ENCODE data around the gene ADRM1.

The ADRM1 gene

GRCh38 chr20:62307226-62308101 lies 4.7 kb downstream of the ADRM1 start:
- no peaks in the 10 kb centered on the region for H3K9me3 ChIP-seq (ENCODE audit: insufficient read depth, low read length)
- peaks cover 26% of the 10 kb centered on the region for H3K4me1 ChIP-seq (ENCODE audit: insufficient read depth, insufficient read length)
- H3K27me3 ChIP-seq (ENCODE audit: insufficient read depth, insufficient read length) = no peaks in the 10 kb centered on the region
- no peak overlapping the region for H3K4me3 ChIP-seq (ENCODE audit: insufficient read length, low read depth)
- no peak for TF ChIP-seq YY1 (IDR thresholded peaks at IDR 0.05; ENCODE audit: insufficient read depth, insufficient read length)
- no peak for TF ChIP-seq ZNF274 (IDR thresholded peaks at IDR 0.05; ENCODE audit: low read depth, low read length)
- TF ChIP-seq SUZ12 (IDR thresholded peaks at IDR 0.05; ENCODE audit: extremely low read depth, insufficient read depth, insufficient read length) = no peak
- peaks cover 90% of the 10 kb centered on the region for H3K36me3 ChIP-seq (ENCODE audit: insufficient read depth, insufficient read length, low read length)
- H3K9ac ChIP-seq (ENCODE audit: insufficient read length, low read depth) = no peak overlapping the region
- no peak for DNase-seq (ENCODE audit: low read depth, low spot score)

GRCh38 chr20:62308102-62308822 lies 5.5 kb downstream of the ADRM1 start:
- Histone ChIP-seq H3K4me3 (ENCODE audit: insufficient read length, low read depth) (no peak overlapping the region), H3K9me3 (ENCODE audit: insufficient read depth, low read length) (no peaks in the 10 kb centered on the region), H3K9ac (ENCODE audit: insufficient read length, low read depth) (no peak overlapping the region), H3K36me3 (ENCODE audit: insufficient read depth, insufficient read length, low read length) (peaks cover 98% of the 10 kb centered on the region), H3K27me3 (ENCODE audit: insufficient read depth, insufficient read length) (no peaks in the 10 kb centered on the region), H3K4me1 (ENCODE audit: insufficient read depth, insufficient read length) (peaks cover 26% of the 10 kb centered on the region)
- TF ChIP-seq SUZ12 (IDR thresholded peaks at IDR 0.05; ENCODE audit: extremely low read depth, insufficient read depth, insufficient read length) = no peak
- no peak for TF ChIP-seq YY1 (IDR thresholded peaks at IDR 0.05; ENCODE audit: insufficient read depth, insufficient read length)
- TF ChIP-seq ZNF274 (IDR thresholded peaks at IDR 0.05; ENCODE audit: low read depth, low read length) = no peak
- no peak for DNase-seq (ENCODE audit: low read depth, low spot score)

GRCh38 chr20:62309198-62309944 lies 6.6 kb downstream of the ADRM1 start:
- Histone ChIP-seq H3K9ac (ENCODE audit: insufficient read length, low read depth) (no peak overlapping the region), H3K36me3 (ENCODE audit: insufficient read depth, insufficient read length, low read length) (peaks cover 98% of the 10 kb centered on the region), H3K27me3 (ENCODE audit: insufficient read depth, insufficient read length) (no peaks in the 10 kb centered on the region), H3K4me3 (ENCODE audit: insufficient read length, low read depth) (no peak overlapping the region), H3K9me3 (ENCODE audit: insufficient read depth, low read length) (no peaks in the 10 kb centered on the region), H3K4me1 (ENCODE audit: insufficient read depth, insufficient read length) (peaks cover 20% of the 10 kb centered on the region)
- no peak for DNase-seq (ENCODE audit: low read depth, low spot score)
- TF ChIP-seq YY1 (IDR thresholded peaks at IDR 0.05; ENCODE audit: insufficient read depth, insufficient read length) = no peak
- no peak for TF ChIP-seq ZNF274 (IDR thresholded peaks at IDR 0.05; ENCODE audit: low read depth, low read length)
- no peak for TF ChIP-seq SUZ12 (IDR thresholded peaks at IDR 0.05; ENCODE audit: extremely low read depth, insufficient read depth, insufficient read length)

GRCh38 chr20:62309947-62310756 lies 7.4 kb downstream of the ADRM1 start:
- H3K27me3 ChIP-seq (ENCODE audit: insufficient read depth, insufficient read length) = no peaks in the 10 kb centered on the region
- peaks cover 98% of the 10 kb centered on the region for H3K36me3 ChIP-seq (ENCODE audit: insufficient read depth, insufficient read length, low read length)
- no peaks in the 10 kb centered on the region for H3K9me3 ChIP-seq (ENCODE audit: insufficient read depth, low read length)
- DNase-seq (ENCODE audit: low read depth, low spot score) = no peak
- H3K4me3 ChIP-seq (ENCODE audit: insufficient read length, low read depth) = no peak overlapping the region
- no peak overlapping the region for H3K9ac ChIP-seq (ENCODE audit: insufficient read length, low read depth)
- peaks cover 13% of the 10 kb centered on the region for H3K4me1 ChIP-seq (ENCODE audit: insufficient read depth, insufficient read length)
- no peak for TF ChIP-seq ZNF274 (IDR thresholded peaks at IDR 0.05; ENCODE audit: low read depth, low read length)
- TF ChIP-seq YY1 (IDR thresholded peaks at IDR 0.05; ENCODE audit: insufficient read depth, insufficient read length) = no peak
- TF ChIP-seq SUZ12 (IDR thresholded peaks at IDR 0.05; ENCODE audit: extremely low read depth, insufficient read depth, insufficient read length) = no peak

- no peak for DNase-seq (ENCODE audit: low read depth, low spot score)
- H3K4me3 ChIP-seq (ENCODE audit: insufficient read length, low read depth) = no peak overlapping the region
- TF ChIP-seq ZNF274 (IDR thresholded peaks at IDR 0.05; ENCODE audit: low read depth, low read length) (no peak), SUZ12 (IDR thresholded peaks at IDR 0.05; ENCODE audit: extremely low read depth, insufficient read depth, insufficient read length) (no peak), YY1 (IDR thresholded peaks at IDR 0.05; ENCODE audit: insufficient read depth, insufficient read length) (no peak)
- no peaks in the 10 kb centered on the region for H3K9me3 ChIP-seq (ENCODE audit: insufficient read depth, low read length)
- no peaks in the 10 kb centered on the region for H3K27me3 ChIP-seq (ENCODE audit: insufficient read depth, insufficient read length)
- peaks cover 8% of the 10 kb centered on the region for H3K4me1 ChIP-seq (ENCODE audit: insufficient read depth, insufficient read length)
- H3K9ac ChIP-seq (ENCODE audit: insufficient read length, low read depth) = no peak overlapping the region
- H3K36me3 ChIP-seq (ENCODE audit: insufficient read depth, insufficient read length, low read length) = peaks cover 98% of the 10 kb centered on the region
Observed at GRCh38 chr20:62310757-62311121, 7.9 kb downstream of the ADRM1 start.

- Histone ChIP-seq H3K4me3 (ENCODE audit: insufficient read length, low read depth) (no peak overlapping the region), H3K9me3 (ENCODE audit: insufficient read depth, low read length) (no peaks in the 10 kb centered on the region), H3K9ac (ENCODE audit: insufficient read length, low read depth) (no peak overlapping the region), H3K4me1 (ENCODE audit: insufficient read depth, insufficient read length) (peaks cover 4% of the 10 kb centered on the region), H3K36me3 (ENCODE audit: insufficient read depth, insufficient read length, low read length) (peaks cover 98% of the 10 kb centered on the region), H3K27me3 (ENCODE audit: insufficient read depth, insufficient read length) (no peaks in the 10 kb centered on the region)
- TF ChIP-seq YY1 (IDR thresholded peaks at IDR 0.05; ENCODE audit: insufficient read depth, insufficient read length) (no peak), ZNF274 (IDR thresholded peaks at IDR 0.05; ENCODE audit: low read depth, low read length) (no peak), SUZ12 (IDR thresholded peaks at IDR 0.05; ENCODE audit: extremely low read depth, insufficient read depth, insufficient read length) (no peak)
- DNase-seq (ENCODE audit: low read depth, low spot score) = no peak
Observed at GRCh38 chr20:62311150-62311549, 8.4 kb downstream of the ADRM1 start.
